Posterior cingulate gyrus (tissue), 11 donors: ENCODE data around the gene C8G.

Source experiments
- DNase-seq, 10 donors: peaks; one replicate each; pipeline versions ENCODE4 v3.0.0 to v3.0.0-alpha.2; 2020 to 2021; ENCODE audit warnings: mixed read lengths in 3 of 10
- intact Hi-C: fragments of 100-400 bp; cut with DNase I; formaldehyde crosslinking; loops from one replicate; pipeline ENCODE4 v1.15.1; 2023

C8G gene

DNA sequence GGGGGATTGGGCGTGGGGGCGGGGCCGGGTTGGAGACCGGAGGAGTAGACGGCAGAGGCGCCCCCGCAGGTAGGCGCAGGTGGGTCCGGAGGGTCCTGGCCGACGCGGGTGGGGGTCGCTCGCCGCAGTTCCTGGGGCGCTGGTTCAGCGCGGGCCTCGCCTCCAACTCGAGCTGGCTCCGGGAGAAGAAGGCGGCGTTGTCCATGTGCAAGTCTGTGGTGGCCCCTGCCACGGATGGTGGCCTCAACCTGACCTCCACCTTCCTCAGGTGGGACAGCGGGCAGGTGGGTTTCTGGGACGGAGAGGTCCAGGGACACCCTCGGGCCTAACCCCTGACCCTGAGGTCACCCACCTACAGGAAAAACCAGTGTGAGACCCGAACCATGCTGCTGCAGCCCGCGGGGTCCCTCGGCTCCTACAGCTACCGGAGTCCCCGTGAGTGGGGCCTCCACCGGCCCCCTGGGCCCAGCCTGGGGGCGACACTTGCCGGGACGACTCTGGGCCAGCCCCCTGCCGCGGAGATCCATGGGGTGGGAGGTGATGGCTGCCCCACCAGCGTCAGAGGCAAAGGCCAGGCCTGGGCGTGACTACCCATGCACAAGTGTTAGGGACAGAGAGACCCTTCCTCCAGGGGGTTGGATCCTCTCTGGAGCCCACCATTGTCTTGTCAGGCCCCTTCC lies 34.0 kb downstream of the C8G start:
- no peak for DNase-seq
- intact Hi-C loops, result no loop called here

DNA sequence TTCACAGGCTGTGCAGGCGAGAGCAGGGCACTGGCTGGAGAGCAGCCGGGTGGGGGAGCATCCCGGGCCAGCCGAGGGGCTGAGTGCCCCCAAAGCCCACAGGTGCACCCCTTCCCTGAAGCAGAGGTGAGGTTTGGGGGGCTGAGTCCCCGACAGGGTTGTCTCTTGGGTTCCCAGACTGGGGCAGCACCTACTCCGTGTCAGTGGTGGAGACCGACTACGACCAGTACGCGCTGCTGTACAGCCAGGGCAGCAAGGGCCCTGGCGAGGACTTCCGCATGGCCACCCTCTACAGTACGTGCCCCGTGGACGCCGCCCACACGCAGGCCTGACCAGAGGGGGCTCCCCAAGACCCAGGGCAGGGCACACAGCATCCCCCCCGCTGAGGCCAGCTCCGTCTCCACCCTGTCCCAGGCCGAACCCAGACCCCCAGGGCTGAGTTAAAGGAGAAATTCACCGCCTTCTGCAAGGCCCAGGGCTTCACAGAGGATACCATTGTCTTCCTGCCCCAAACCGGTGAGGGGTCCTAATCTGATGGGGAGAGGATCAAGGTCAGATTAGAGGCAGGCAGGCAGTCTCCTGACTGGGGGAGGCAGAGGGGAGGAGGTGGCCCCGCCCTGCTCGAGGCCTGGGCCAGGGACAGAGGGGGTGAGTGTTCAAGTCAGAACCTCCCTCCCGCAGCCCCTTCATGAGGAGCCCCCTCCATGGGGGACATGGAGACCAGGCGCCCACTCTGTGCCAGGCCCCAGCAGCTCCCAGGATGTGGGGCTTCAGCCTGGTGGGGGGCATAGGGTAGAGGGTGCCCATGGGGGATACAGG lies 34.9 kb downstream of the C8G start:
- intact Hi-C loops, result no loop called here
- peak in 1 of 10 donors; percentile 35 for DNase-seq

DNA sequence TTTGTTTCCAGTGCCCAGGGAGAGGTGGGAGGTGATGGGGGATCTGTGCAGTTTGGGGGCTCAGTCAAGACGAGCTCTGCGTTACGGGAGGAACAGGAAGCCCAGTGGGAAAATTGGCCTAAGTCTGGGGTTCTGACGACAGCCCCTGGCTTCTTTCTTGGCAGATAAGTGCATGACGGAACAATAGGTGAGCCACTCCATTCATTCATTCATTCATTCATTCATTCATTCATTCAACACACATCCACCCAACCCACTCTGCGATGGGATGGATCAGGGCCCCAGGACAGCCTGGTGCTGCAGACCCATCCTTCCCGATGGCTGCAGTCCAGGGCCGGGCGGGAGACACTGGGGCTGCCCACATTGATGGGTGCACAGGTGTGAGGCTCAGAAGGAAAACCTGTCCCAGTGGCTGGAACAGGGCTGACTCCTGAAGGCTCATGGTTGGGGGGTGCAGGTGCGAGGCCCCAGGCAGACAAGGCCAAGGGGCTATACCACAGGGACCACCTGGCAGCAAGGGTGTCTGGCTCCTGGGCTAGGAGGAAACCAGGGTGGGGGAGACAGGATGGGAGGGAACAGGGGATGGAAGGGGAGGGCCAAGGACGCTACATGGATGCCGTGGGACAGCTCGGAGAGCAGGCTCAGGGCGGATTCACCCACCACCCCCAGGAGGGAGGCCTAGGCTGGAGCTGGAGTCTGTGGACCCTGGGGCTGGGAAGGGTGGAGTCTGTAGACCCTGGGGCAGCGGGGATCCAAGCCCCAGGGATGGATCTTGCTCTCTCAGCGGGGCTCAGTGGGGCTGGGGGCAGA lies 35.8 kb downstream of the C8G start:
- DNase-seq, result no peak
- intact Hi-C loops, result no loop called here

DNA sequence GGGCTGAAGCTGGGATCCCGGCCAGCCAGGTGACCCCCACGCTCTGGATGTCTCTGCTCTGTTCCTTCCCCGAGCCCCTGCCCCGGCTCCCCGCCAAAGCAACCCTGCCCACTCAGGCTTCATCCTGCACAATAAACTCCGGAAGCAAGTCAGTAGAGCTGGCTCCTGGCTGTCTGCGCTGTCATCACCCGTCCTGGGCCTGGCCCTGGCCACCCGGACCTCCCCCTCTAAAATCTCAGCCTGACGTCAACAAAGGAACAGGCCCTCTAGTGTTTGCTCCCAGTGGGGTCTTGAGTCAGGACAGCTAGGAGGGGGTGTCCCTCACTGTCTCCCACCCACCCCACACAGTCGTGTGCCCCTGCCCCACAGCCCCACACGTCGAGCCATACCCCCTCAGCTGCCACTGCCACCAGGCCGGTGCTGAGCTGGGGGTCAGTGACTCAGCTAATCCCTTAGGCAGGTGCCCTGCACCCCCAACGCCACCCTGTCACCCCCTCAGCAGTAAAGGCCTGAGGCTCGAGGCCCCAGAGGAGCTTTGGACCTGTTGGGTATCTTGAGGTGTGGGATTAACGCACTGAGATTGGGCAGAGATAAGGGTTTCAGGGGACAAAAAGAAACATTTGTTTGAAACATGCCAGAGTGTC lies 36.7 kb downstream of the C8G start:
- DNase-seq, result peak in 4 of 10 donors; percentile 41 to 61 (median 48)
- intact Hi-C loops, result no loop called here

DNA sequence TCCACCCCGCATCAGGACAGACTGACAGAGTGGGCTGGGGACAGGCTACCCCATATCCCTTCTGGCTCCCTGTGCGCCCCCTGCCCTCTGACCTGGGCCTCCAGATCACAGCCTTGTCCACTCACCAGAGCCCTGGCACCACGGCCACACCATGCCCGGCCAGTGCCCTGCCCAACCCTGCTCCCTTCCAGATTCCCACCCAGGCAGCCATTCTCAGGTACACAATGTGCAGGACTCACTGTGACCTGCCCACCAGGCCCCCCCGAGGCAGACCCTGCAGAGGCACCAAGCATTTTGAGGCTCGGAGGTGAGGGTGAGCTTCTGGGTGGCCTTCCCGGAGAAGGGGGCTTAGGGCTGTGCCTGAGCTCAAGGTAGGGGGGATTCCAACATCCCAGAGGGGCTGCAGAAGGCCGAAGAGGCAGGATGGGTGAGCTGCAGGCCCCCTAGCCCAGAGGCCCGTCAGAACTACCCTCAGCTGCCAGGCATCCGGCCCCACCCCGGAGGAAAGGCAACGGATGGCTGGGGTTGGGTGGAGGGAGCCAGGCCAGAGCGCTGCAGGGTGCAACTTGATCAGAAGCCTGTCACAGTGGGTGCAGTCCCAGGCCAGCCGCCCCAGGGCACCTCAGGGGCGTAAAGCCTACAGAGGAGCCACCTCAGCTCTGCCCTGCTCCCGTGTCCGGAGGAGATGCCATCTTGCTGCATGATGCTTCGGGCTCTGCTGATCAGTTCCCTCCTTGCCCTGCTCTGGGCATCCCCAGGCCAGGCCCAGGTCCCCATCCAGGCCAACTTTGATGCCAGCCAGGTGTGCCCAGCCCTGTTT lies 37.4 kb downstream of the C8G start, which contains the start of gene LCNL1:
TSS of gene LCNL1 (plus strand) at position 762 of the 820 bp plus-strand sequence. CDS start 594 bp downstream, outside the sequence.
- intact Hi-C loops, result no loop called here
- peak in 7 of 10 donors; percentile 43 to 91 (median 55) for DNase-seq

DNA sequence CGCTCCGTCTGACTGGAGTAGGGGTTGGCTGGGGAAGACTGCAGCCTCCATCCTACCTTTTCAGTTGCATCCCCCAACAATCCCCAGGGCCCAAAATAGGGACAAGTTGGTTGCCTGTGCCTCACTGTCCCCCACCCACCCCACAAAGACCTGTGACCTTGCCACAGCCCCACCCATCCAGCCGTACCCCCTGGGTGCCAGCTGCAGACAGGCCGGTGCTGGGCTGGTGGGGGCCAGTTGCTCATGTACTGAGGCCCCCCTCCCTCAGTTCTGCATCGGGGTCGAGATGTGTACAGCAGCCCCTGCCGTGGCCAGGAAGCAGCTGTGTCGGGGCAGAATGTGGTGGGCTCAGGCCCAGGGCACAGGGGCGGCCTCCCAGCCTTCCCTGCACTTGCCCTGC lies 38.1 kb downstream of the C8G start:
- DNase-seq, result no peak
- intact Hi-C loops, result no loop called here

DNA sequence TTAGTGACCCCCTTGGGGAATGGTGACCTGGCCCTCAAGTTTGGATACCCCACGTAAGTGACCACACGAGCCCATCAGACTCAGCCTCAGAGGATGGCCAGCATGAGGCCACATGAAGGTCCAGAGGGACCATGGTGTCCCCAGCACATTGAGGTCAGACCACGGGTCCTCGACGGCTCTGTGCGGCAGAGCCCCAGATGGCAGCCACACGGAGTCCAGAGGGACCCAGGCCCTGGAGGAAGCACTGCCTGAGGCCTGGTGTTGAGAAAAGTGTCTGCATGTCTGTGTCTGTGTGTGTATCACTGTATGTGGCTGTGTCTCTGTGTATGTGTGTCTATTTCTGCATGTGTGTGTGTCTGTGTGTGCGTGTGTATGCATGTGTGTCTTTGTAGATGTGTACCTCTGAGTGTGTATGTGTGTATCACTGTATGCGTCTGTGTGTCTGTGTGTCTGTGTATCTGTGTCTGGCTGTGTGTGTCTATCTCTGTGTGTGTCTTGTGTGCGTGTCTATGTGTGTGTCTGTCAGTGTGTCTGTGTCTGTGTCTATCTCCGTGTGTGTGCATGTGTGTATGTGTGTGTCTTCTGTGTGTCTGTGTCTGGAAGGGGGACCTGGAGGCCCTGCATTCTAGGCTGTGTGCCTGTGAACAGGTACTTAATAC lies 38.7 kb downstream of the C8G start:
- DNase-seq, result no peak
- intact Hi-C loops, result no loop called here

DNA sequence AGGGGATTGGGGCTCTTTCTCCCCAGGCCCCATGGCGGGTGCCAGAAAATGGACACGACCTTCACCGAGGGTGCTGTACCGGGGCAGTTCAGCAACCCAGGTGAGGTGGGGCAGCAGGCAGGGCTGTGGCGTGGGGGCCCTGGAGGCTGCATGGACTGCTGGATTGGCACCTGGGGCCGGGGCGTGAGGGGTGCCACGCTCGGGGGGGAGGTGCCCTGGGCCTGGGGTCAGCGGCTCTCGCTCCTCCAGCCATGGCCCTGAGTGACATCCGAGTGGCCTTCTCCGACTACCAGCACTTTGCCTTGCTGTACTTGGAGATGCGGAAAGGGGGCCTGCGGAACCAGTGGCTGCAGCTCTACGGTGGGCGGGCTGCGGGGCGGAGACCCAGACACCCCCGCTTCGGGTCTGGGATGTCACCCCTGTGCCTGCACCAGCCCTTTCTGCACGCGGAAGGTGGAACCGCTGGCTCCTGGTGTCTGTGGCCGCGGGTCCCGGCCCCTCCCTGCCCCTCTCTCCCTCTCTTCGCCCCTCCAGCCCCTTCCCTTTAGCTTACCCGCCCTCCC lies 39.5 kb downstream of the C8G start:
- intact Hi-C loops, result no loop called here
- DNase-seq, result peak in 1 of 10 donors; percentile 12

DNA sequence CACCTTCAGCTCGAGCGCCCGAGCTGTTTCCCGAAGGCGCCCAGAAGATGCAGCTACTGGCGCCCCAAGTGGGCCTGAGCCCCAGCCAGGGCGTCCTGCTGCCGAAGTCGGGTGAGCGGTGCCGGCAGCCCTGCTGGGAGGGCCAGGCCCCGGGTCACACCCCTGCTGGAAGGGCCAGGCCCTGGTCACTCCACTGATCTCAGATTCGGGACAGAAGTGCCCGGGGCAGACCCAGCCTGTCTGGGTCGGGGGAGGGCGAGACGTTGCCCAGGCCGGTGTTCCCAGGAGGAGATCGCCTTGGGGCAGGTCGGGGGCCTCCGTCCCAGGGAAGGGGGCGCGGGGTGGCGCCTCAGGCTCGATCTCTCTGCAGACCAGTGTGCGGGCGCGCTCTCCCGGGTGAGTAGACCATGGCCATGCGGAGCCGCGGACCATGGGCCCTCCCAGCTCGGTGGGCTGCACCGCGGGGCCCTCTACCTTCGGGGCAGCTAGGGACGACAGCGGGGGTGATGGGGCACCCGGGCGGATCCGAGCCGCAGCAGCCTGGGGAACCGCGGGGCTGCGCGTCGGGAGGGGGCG lies 40.1 kb downstream of the C8G start:
- DNase-seq, result peak in 1 of 10 donors; percentile 39
- intact Hi-C loops, result no loop called here

DNA sequence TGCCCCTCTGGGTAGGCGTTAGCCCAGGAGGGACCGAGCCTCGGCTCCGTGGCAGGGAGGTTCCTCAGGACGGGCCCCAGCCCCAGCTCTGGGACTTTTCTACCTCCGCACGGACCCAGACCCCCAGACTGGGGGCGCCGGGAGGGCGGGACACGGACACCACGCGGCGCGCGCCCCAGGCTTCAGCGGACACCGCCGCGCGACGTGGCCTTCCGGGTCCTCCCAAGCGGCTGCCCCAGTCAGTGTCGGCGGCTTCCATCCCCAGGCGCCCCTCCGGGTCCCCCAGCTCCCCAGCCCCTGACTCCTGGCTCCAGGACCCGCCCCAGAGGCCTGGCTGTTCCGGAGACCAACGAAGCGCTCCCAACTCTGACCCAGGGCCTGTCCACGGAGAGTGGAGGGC lies 40.8 kb downstream of the C8G start:
- intact Hi-C loops, result no loop called here
- peak in 1 of 10 donors; percentile 7 for DNase-seq

DNA sequence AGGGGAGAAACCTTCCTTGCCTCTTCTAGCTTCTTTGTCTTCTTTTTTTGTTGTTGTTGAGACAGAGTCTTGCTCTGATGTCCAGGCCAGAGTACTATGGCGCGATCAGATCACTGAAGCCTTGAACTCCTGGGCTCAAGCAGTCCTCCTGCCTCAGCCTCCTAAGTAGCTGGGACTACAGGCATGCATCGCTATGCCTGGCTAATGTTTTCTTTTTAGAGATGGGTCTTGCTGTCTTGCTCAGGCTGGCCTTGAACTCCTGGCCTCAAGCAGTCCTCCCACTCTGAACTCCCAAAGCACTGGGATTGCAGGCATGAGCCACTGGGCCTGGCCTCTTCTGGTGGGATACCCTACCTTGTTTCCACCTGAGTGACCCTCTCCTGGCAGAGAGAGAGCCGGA lies 43.8 kb downstream of the C8G start:
- intact Hi-C loops, result no loop called here

DNA sequence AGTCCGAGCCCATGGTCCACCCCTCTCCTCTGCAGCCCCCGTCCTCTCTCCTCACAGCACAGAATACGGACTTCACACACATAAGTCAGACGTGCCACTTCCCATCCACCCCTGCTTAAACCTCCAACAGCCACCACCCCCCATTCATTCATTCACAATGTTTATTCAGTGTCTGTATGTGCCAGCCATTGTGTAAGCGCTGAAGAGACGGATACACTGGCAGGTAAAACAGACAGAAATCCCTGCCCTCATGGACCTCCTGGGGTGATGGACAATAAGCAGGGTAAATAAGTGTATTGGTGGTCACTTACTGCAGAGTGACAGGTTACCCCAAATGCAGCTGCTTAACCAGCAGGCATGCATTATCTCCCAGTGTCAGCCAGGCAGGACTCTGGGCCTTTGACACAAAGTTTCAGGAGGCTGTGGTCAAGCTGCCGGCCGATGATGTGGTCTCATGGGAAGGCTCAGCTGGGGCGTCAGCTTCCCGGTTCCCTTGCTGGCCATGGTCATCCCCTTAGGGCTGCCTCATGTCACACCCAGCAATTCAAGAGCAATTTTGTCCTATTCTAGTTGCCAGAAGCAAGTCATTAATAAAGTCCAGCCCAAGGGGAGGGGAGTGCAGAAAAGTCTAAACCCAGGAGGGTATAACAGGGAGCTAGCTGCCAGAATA lies 45.3 kb downstream of the C8G start:
- no peak for DNase-seq
- intact Hi-C loops, result no loop called here

More for the DNA sequence above, 43.8 kb downstream of the C8G start:
- no peak for DNase-seq

DNA sequence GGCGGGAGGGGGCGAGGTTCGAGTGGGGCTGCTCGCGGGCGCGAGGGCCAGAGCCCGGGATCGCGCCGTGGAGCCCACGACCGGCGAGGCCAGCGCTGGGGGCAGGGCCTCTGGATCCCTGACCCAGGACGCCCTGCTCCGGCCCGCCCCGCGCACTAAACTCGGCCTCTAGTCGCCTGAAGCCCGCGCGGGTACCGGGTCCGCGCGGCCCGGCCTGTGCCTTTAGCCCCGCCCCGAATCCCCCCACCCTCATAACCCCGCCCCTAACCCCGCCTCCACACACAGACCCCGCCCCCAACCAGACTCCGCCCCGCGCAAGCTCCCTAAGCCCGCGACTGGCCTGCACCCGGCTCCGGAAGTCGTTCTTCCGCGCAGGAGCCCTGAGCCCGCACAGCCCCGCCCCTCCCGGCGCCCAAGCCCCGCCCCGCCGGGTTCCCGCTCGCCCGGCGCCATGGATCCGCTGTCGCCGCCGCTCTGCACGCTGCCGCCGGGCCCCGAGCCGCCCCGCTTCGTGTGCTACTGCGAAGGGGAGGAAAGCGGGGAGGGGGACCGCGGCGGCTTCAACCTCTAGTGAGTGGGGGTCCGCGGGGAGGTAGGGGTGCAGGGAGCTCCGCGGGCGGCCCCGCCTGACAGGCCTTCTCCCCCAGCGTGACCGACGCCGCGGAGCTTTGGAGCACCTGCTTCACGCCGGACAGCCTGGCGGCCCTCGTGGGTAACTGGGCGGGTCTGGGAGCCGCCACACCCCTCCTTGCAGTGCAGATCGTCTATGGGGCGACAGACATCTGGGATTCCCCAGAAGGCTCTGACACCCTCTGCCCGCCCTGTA lies 47.2 kb downstream of the C8G start, which contains the start of gene PAXX:
TSS of gene PAXX (plus strand) at position 430 of the 826 bp plus-strand sequence. CDS start at position 452, 22 bp downstream.
- intact Hi-C loops, result no loop called here

DNA sequence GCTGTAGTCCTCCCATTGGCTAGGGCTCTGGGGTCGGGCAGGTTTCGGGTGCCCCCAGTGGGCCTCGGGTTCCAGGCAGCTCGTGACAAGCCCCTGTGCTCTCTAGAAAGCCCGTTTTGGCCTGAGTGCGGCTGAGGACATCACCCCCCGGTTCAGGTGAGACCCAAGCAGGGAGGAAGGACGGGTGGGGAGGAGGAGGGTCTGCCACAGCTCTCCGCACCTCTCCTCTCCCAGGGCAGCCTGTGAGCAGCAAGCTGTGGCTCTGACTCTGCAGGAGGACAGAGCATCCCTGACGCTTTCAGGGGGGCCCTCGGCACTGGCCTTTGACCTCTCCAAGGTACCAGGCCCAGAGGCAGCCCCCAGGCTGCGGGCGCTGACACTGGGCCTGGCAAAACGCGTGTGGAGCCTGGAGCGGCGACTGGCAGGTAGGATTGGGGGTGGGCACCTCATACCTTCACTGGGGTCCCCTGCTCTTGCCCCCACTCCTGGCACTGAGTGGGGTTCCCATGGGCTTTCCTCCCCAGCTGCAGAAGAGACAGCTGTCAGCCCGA lies 47.9 kb downstream of the C8G start:
- intact Hi-C loops, result no loop called here
- DNase-seq, result no peak

More for the DNA sequence above, 47.2 kb downstream of the C8G start, which contains the start of gene PAXX:
- peak; percentile 87 to 99 (median 94) for DNase-seq

DNA sequence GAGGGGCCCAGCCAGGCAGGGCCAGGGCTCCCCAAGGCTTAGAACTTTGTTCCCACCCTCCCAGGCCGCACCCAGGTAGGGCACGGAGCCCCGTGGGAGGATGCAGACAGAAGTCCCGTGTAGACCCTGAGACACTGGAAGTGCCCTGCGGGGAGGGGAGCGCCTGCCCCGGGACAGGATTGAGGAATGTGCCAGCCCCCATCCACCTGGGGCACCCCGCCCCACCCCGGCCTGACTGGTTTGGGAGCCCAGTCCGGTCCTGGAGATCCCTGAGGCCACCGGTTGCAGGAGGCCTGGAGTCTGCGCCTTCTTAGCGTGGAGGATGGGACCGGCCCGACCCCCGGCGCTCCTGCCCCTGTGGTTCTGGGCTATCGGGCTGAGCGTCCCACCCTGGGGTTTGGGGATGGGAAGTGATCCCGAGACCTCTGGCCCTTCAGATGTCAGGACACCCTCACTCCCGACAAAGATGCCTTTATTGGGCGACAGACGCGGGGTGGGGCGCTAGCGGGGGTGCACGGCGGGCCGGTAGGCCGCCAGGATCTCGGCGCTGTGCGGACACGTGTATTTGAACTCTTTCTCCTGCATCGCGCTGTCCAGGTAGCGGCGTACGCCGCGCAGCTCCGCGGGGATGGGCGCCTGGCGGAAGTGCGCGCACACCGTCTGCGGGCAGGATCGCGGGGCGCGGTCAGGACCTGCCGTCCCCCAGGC lies 49.3 kb downstream of the C8G start:
- DNase-seq, result no peak

DNA sequence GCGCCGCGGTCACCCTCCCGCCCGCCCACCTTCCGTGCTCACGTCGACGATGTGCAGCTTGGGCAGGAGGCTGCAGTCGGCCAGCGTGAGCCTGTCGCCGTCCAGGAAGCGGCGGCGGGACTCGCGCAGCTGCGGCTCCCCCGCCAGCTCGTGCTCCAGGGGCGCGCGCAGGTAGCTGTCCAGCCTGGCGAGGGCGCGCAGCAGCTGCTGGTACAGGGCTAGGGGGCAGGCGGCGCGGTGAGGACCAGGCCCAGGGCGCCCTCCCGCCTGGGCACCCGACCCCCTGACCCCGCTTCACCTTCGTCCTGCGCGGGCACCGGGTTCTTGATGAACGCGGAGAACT lies 49.8 kb downstream of the C8G start:
- intact Hi-C loops, result no loop called here
- DNase-seq, result no peak

More for the DNA sequence above, 49.3 kb downstream of the C8G start:
- intact Hi-C loops, result no loop called here
